Rectal smooth muscle tissue (tissue), 1 donor: ENCODE data around the gene PRAMEF18.
"Not testable (repeated sequence)": the region's sequence is repeated elsewhere in the genome, so short reads cannot be mapped to it uniquely, and the experiment has no call there.

Source experiments
- H3K27ac ChIP-seq: one replicate; pipeline ENCODE4 v1.7.0; 2013; ENCODE audit warnings: low read depth, low read length, inconsistent platforms
- H3K27me3 ChIP-seq: one replicate; pipeline ENCODE4 v1.7.0; 2013; ENCODE audit warnings: low read length; ENCODE audit not compliant: control insufficient read depth, insufficient read depth
- H3K36me3 ChIP-seq: one replicate; pipeline ENCODE4 v1.7.0; 2013; ENCODE audit warnings: low read length; ENCODE audit not compliant: control insufficient read depth, insufficient read depth
- H3K4me1 ChIP-seq: one replicate; pipeline ENCODE4 v1.7.0; 2013; ENCODE audit warnings: low read length; ENCODE audit not compliant: control insufficient read depth, insufficient read depth
- H3K4me3 ChIP-seq: one replicate; pipeline ENCODE4 v1.7.0; 2013; ENCODE audit warnings: low read length
- H3K9ac ChIP-seq: one replicate; pipeline ENCODE4 v1.7.0; 2013; ENCODE audit warnings: low read length

PRAMEF18 gene, protein sequence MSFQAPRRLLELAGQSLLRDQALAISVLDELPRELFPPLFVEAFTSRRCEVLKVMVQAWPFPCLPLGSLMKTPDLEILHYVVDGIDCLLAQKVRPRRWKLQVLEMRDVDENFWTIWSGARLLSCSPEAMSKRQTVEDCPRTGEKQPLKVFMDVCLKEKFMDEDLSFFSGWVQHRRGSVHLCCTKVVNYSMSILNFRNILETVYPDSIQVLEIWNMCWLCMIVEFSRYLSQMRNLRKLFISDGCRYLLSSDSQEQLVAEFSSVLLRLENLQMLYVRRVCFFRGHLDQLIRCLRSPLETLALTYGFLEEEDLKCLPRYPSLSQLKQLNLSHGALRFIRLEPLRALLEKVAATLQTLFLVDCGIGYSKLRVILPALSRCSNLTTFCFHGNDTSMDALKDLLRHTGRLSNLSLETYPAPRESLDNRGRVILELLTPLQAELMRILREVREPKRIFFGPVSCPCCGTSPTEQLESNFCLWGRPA

DNA sequence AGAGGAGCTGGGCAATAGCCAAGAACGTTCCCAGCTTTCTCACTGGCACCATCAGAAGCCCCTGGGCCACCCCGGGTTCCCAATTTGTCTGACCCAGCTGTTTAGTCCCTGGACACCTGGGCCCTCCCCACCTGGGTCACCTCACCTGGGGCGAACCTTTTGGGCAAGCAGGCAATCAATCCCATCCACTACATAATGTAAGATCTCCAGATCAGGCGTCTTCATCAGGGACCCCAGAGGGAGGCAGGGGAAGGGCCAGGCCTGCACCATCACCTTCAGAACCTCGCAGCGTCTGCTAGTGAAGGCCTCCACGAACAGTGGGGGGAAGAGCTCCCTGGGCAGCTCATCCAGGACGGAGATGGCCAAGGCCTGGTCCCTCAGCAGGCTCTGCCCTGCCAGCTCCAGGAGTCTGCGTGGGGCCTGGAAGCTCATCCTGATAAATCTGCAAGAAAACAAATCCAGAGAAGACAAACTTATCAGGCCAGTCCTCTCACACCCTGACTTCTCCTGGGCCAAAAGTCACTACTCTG is at the start of gene PRAMEF18:
Gene PRAMEF18, minus strand, starts transcription at position 480 of the 530 bp plus-strand sequence. Its CDS starts 48 bp downstream, at position 432.
- H3K27me3 ChIP-seq, H3K36me3 ChIP-seq, H3K4me1 ChIP-seq, H3K9ac ChIP-seq, H3K27ac ChIP-seq, H3K4me3 ChIP-seq: not testable (repeated sequence)

DNA sequence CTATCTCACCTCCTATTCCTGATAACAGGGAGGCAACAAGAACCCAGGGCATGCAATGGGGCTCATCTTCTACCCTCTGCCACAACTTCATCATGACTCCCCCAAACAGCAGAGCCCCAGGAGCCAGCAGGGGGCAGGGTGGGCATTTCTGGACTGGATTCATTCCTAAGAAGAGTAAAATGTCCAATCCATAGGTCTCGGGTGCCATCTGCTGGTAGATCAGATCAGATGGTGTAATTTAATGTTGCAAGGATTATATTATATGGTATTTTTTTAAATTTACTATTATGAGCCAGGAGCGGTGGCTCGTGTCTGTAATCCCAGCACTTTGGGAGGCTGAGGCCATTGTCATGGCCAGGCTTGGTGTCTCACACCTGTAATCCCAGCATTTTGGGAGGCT is 39.2 kb upstream of the PRAMEF18 start:
- H3K36me3 ChIP-seq, H3K4me1 ChIP-seq, H3K4me3 ChIP-seq, H3K27me3 ChIP-seq, H3K27ac ChIP-seq, H3K9ac ChIP-seq: not testable (repeated sequence)

DNA sequence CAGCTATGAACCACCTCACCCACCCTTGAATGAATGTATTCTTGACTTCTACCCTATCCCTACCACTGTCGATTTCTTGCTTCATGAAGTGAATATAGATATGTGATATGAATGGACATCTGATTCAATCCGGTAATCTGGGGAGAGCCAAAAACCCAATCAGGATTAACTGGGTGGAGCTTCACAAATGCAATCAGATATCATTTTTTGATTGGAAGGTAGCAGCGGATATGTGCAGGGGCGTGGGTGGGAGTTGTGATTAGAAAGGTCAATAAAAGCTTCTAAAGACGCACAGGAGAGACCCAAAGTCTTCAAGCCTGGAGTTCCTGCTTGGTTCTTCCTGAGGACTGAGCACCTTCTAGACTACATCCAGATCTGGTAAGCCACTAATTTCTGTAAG is 27.9 kb upstream of the PRAMEF18 start, which contains the start of gene PRAMEF5:
Gene PRAMEF5, plus strand, starts transcription at position 301 of the 400 bp plus-strand sequence. CDS start 5,071 bp downstream, outside the sequence.
- H3K4me3 ChIP-seq, H3K36me3 ChIP-seq, H3K27me3 ChIP-seq, H3K9ac ChIP-seq, H3K4me1 ChIP-seq, H3K27ac ChIP-seq: not testable (repeated sequence)

DNA sequence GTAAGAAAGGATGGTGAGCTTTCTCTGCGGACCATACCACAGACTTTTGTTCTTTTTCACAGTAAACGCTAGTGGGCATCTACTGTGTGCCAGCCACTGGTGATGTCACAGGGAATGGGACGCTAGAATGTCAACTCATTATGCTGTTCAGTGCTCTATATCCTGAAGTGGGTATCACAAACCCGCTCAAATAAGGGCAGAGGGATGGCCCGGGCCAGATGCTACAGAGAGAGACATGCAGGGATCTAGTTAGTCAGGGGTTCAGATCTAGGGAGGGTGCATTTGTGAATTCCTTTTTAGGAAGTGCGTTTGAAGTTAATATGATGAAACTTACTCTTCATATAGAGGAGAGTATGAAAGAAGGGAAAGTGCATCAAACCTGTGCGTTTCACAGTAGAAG is 21.2 kb upstream of the PRAMEF18 start:
- not testable (repeated sequence) for H3K36me3 ChIP-seq, H3K4me3 ChIP-seq, H3K27me3 ChIP-seq, H3K27ac ChIP-seq, H3K4me1 ChIP-seq, H3K9ac ChIP-seq

DNA sequence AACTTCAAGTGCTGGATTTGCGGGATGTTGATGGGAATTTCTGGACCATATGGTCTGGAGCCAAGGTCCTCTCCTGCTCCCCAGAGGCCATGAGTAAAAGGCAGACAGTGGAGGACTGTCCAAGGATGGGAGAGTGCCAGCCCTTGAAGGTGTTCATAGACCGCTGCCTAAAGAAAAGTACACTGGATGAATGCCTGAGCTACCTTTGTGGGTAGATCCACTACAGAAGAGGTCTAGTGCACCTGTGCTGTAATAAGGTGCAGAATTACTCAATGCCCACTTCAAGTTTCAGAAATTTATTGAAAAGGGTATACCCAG is 20.6 kb upstream of the PRAMEF18 start:
- H3K4me3 ChIP-seq, H3K27me3 ChIP-seq, H3K27ac ChIP-seq, H3K9ac ChIP-seq, H3K36me3 ChIP-seq, H3K4me1 ChIP-seq: not testable (repeated sequence)

GRCh38 chr1:13245841-13246553 is 20.0 kb upstream of the PRAMEF18 start:
- not testable (repeated sequence) for H3K27ac ChIP-seq, H3K4me1 ChIP-seq, H3K27me3 ChIP-seq, H3K36me3 ChIP-seq, H3K9ac ChIP-seq, H3K4me3 ChIP-seq

DNA sequence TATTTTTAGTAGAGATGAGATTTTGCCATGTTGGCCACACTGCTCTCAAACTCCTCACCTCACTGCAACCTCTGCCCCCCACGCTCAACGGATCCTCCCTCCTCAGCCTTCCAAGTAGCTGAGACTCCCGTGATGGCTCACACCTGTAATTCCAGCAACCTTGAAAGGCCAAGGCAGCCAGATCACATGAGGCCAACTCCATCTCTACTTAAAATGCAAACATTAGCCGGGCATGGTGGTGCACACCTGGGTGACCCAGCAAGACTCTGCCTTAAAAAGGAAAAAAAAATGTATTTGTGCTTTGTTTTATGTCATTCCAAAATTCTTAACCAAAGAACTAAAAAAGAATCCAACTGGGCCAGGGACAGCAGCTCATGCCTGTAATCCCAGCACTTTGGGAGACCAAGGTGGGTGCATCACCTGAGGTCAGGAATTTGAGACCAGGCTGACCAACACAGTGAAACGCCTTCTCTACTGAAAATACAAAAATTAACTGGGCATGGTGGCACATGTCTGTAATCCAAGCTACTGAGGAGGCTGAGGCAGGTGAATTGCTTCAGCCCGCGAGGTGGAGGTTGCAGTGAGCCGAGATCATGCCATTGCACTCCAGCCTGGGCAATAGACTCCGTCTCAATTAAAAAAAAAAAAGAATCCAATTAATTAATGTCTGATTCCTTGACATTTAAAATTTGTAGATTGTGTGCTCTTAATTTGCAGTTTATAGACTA is 17.7 kb upstream of the PRAMEF18 start:
- H3K27me3 ChIP-seq, H3K4me3 ChIP-seq, H3K27ac ChIP-seq, H3K4me1 ChIP-seq, H3K9ac ChIP-seq, H3K36me3 ChIP-seq: not testable (repeated sequence)

DNA sequence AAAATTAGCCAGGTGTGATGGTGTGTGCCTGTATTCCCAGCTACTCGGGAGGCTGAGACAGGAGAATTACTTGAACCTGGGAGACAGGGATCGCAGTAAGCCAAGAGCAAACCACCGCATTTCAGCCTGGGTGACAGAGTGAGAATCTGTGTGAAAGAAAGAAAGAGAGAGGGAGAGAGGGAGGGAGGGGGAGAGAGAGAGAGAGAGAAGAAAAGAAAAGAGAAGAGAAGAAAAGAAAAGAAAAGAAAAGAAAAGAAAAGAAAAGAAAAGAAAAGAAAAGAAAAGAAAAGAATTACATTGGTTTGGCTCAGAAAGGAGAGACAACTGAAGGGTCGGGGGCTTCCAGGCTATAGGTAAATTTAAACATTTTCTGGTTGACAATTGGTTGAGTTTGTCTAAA is 13.7 kb upstream of the PRAMEF18 start:
- not testable (repeated sequence) for H3K27me3 ChIP-seq, H3K4me1 ChIP-seq, H3K36me3 ChIP-seq, H3K4me3 ChIP-seq, H3K9ac ChIP-seq, H3K27ac ChIP-seq

DNA sequence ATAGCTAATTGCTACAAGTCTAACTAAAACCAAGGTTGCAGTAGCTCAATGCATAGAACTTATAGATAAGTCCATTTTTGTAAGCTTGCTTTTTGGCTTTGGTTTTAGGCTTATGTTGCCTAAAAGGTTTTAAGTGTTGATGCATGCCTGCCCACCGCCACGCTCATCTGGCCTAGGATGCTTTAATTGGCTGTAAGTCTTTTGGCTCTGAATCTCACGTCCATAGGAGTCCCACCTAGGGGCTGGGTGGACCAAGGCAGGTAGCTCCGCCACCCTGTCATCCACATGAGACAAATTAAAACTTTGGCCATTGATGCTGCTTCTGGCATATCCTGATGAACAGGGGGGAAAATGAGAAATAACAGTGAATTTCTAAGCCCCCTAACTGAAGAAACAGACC is 11.6 kb upstream of the PRAMEF18 start:
- not testable (repeated sequence) for H3K36me3 ChIP-seq, H3K27me3 ChIP-seq, H3K27ac ChIP-seq, H3K4me1 ChIP-seq, H3K9ac ChIP-seq, H3K4me3 ChIP-seq

- not testable (repeated sequence) for H3K4me3 ChIP-seq, H3K36me3 ChIP-seq, H3K9ac ChIP-seq, H3K27me3 ChIP-seq, H3K27ac ChIP-seq, H3K4me1 ChIP-seq
Measured at GRCh38 chr1:13234057-13234456, 8.1 kb upstream of the PRAMEF18 start.

- not testable (repeated sequence) for H3K27ac ChIP-seq, H3K4me3 ChIP-seq, H3K36me3 ChIP-seq, H3K9ac ChIP-seq, H3K4me1 ChIP-seq, H3K27me3 ChIP-seq
Measured at GRCh38 chr1:13232056-13232455, 6.1 kb upstream of the PRAMEF18 start.

DNA sequence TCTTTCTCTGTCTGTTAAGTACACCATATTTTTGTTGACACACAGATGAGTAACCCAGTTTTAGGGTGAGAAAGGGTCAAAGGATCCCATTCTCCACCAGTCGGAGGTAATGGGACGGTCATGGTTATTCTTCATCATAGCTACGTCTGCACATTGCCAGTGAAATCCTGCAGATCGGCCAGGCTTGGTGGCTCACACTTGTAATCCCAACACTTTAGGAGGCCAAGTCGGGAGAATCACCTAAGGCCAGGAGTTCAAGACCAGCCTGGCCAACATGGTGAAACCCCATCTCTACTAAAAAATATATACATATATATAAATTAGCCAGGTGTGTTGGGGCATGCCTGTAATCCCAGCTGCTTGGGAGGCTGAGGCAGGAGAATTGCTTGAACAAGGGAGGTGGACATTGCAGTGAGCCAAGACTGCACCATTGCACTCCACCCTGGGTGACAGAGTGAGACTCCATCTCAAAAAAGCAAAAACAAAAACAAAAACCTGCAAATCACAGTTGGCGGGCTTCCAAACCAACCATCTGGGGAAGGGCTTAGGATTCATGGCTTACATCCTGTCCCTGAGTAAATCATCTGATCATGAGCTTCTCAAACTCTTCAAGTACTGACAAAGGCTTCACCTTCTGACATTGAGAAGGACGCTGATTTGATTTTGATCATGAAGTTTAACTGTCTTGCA is 5.3 kb upstream of the PRAMEF18 start:
- not testable (repeated sequence) for H3K27me3 ChIP-seq, H3K4me1 ChIP-seq, H3K4me3 ChIP-seq, H3K9ac ChIP-seq, H3K27ac ChIP-seq, H3K36me3 ChIP-seq
